DMS153 treated with DMSO at 0.1 percent for 48 hours (cell line): Measurements from ENCODE around the gene ARHGEF26.

Experiments
- DNase-seq: peaks from one replicate; lab custom pipeline; 2025; ENCODE audit not compliant: unreplicated experiment; lab: John Stamatoyannopoulos, UW

ARHGEF26 gene

GRCh38 chr3:154148541-154148940 is 27.4 kb downstream of the ARHGEF26 start:
- DNase-seq, result no peak

- no peak for DNase-seq
Observed at GRCh38 chr3:154149286-154149685, 28.1 kb downstream of the ARHGEF26 start.

GRCh38 chr3:154151969-154152368 is 30.8 kb downstream of the ARHGEF26 start:
- no peak for DNase-seq

GRCh38 chr3:154152741-154153140 is 31.6 kb downstream of the ARHGEF26 start:
- DNase-seq, result no peak

- DNase-seq, result no peak
Observed at GRCh38 chr3:154156530-154156929, 35.3 kb downstream of the ARHGEF26 start.

GRCh38 chr3:154161806-154162205 is 40.6 kb downstream of the ARHGEF26 start:
- no peak for DNase-seq

- DNase-seq, result no peak
Observed at GRCh38 chr3:154164387-154164786, 43.2 kb downstream of the ARHGEF26 start.

GRCh38 chr3:154168998-154169795 is 48.0 kb downstream of the ARHGEF26 start:
- no peak for DNase-seq

- no peak for DNase-seq
Observed at GRCh38 chr3:154169796-154170110, 48.6 kb downstream of the ARHGEF26 start.

- DNase-seq, result no peak
Observed at GRCh38 chr3:154170300-154170699, 49.1 kb downstream of the ARHGEF26 start.

- DNase-seq, result no peak
Observed at GRCh38 chr3:154175041-154175440, 53.9 kb downstream of the ARHGEF26 start.

- no peak for DNase-seq
Observed at GRCh38 chr3:154176036-154176435, 54.8 kb downstream of the ARHGEF26 start.

GRCh38 chr3:154177406-154177805 is 56.2 kb downstream of the ARHGEF26 start:
- DNase-seq, result no peak

GRCh38 chr3:154178172-154178571 is 57.0 kb downstream of the ARHGEF26 start:
- no peak for DNase-seq

GRCh38 chr3:154180836-154181691 is 59.9 kb downstream of the ARHGEF26 start:
- peak; percentile 4 for DNase-seq

GRCh38 chr3:154182322-154182922 is 61.2 kb downstream of the ARHGEF26 start:
- no peak for DNase-seq

GRCh38 chr3:154182975-154183374 is 61.8 kb downstream of the ARHGEF26 start:
- DNase-seq, result no peak

GRCh38 chr3:154184582-154184981 is 63.4 kb downstream of the ARHGEF26 start:
- DNase-seq, result no peak

GRCh38 chr3:154188437-154188836 is 67.2 kb downstream of the ARHGEF26 start:
- DNase-seq, result no peak

- DNase-seq, result no peak
Observed at GRCh38 chr3:154188846-154189245, 67.7 kb downstream of the ARHGEF26 start.

- DNase-seq, result no peak
Observed at GRCh38 chr3:154191520-154191919, 70.3 kb downstream of the ARHGEF26 start.

- no peak for DNase-seq
Observed at GRCh38 chr3:154192225-154192624, 71.0 kb downstream of the ARHGEF26 start.
